Activated naive CD8-positive, alpha-beta T cell treated with anti-CD3 and anti-CD28 coated beads for 36 hours (primary cell): ENCODE results near the gene P2RY13. TPM values are rescaled to one million over a fixed set of nuclear protein-coding genes. Genes with fewer than 3 reads are reported as not detected.

Source experiments
- DNase-seq: peaks from one replicate; pipeline ENCODE4 v3.0.0; 2021
- H3K27ac Mint-ChIP-seq: one replicate; pipeline ENCODE4 v1.8.0; 2022; ENCODE audit warnings: mild to moderate bottlenecking, moderate library complexity, mixed read lengths
- H3K27me3 Mint-ChIP-seq: one replicate; pipeline ENCODE4 v1.8.0; 2022; ENCODE audit warnings: mild to moderate bottlenecking, mixed read lengths
- H3K36me3 Mint-ChIP-seq: one replicate; pipeline ENCODE4 v1.8.0; 2021; ENCODE audit warnings: mild to moderate bottlenecking, mixed read lengths
- H3K4me1 Mint-ChIP-seq: one replicate; pipeline ENCODE4 v1.8.0; 2021; ENCODE audit warnings: mixed read lengths
- H3K4me3 Mint-ChIP-seq: one replicate; pipeline ENCODE4 v1.8.0; 2022; ENCODE audit warnings: mild to moderate bottlenecking, moderate library complexity, mixed read lengths
- H3K9me3 Mint-ChIP-seq: one replicate; pipeline ENCODE4 v1.8.0; 2022; ENCODE audit warnings: mixed read lengths
- total RNA-seq, 2 experiments: library from RNA; stranded (reverse); gene quantifications; one replicate each; pipeline ENCODE4 v1.2.3, GENCODE V29; 2021

P2RY13 gene
- not detected for total RNA-seq

- Mint-ChIP-seq H3K36me3 (no peaks in the 10 kb centered on the region), H3K27me3 (peaks cover 18% of the 10 kb centered on the region), H3K9me3 (no peaks in the 10 kb centered on the region), H3K4me1 (peaks cover 7% of the 10 kb centered on the region), H3K4me3 (peak within 1 kb of the TSS; percentile 11), H3K27ac (no peak within 1 kb of the TSS)
- no peak for DNase-seq
Measured at GRCh38 chr3:151329363-151329762, at the start of gene P2RY13. TSS of gene P2RY13 (minus strand) at chr3:151329549. CDS start at chr3:151329528, 21 bp downstream.

- DNase-seq: no peak
- H3K27me3 Mint-ChIP-seq: no peaks in the 10 kb centered on the region
- H3K9me3 Mint-ChIP-seq: no peaks in the 10 kb centered on the region
- no peaks in the 10 kb centered on the region for H3K36me3 Mint-ChIP-seq
- no peak overlapping the region for H3K27ac Mint-ChIP-seq
- no peaks in the 10 kb centered on the region for H3K4me1 Mint-ChIP-seq
- H3K4me3 Mint-ChIP-seq: no peak overlapping the region
Measured at GRCh38 chr3:151377768-151378385, 48.5 kb upstream of the P2RY13 start.

- no peak overlapping the region for H3K27ac Mint-ChIP-seq
- no peaks in the 10 kb centered on the region for H3K36me3 Mint-ChIP-seq
- H3K27me3 Mint-ChIP-seq: no peaks in the 10 kb centered on the region
- no peak for DNase-seq
- no peaks in the 10 kb centered on the region for H3K4me1 Mint-ChIP-seq
- no peaks in the 10 kb centered on the region for H3K9me3 Mint-ChIP-seq
- no peak overlapping the region for H3K4me3 Mint-ChIP-seq
Measured at GRCh38 chr3:151372063-151372820, 42.9 kb upstream of the P2RY13 start.

- Mint-ChIP-seq H3K4me3 (no peak overlapping the region), H3K36me3 (no peaks in the 10 kb centered on the region), H3K9me3 (no peaks in the 10 kb centered on the region), H3K4me1 (no peaks in the 10 kb centered on the region), H3K27me3 (no peaks in the 10 kb centered on the region), H3K27ac (no peak overlapping the region)
- no peak for DNase-seq
Measured at GRCh38 chr3:151371526-151371925, 42.2 kb upstream of the P2RY13 start.

- no peaks in the 10 kb centered on the region for H3K27me3 Mint-ChIP-seq
Measured at GRCh38 chr3:151367448-151367847, 38.1 kb upstream of the P2RY13 start.

GRCh38 chr3:151366993-151367392 lies 37.6 kb upstream of the P2RY13 start:
- Mint-ChIP-seq H3K27ac (no peak overlapping the region), H3K4me3 (no peak overlapping the region), H3K36me3 (no peaks in the 10 kb centered on the region), H3K9me3 (no peaks in the 10 kb centered on the region), H3K4me1 (no peaks in the 10 kb centered on the region), H3K27me3 (no peaks in the 10 kb centered on the region)
- DNase-seq: no peak

More at GRCh38 chr3:151367448-151367847, 38.1 kb upstream of the P2RY13 start:
- Mint-ChIP-seq H3K9me3 (no peaks in the 10 kb centered on the region), H3K4me3 (no peak overlapping the region), H3K27ac (no peak overlapping the region), H3K36me3 (no peaks in the 10 kb centered on the region), H3K4me1 (no peaks in the 10 kb centered on the region)
- DNase-seq: no peak

GRCh38 chr3:151362751-151363174 lies 33.4 kb upstream of the P2RY13 start:
- Mint-ChIP-seq H3K27me3 (no peaks in the 10 kb centered on the region), H3K27ac (no peak overlapping the region), H3K4me3 (no peak overlapping the region), H3K4me1 (no peaks in the 10 kb centered on the region), H3K9me3 (no peaks in the 10 kb centered on the region), H3K36me3 (no peaks in the 10 kb centered on the region)
- no peak for DNase-seq

GRCh38 chr3:151357463-151357850 lies 28.1 kb upstream of the P2RY13 start:
- Mint-ChIP-seq H3K4me3 (no peak overlapping the region), H3K36me3 (no peaks in the 10 kb centered on the region), H3K27me3 (no peaks in the 10 kb centered on the region), H3K4me1 (no peaks in the 10 kb centered on the region), H3K27ac (no peak overlapping the region), H3K9me3 (no peaks in the 10 kb centered on the region)
- DNase-seq: no peak

- no peak overlapping the region for H3K4me3 Mint-ChIP-seq
- peaks cover 3% of the 10 kb centered on the region for H3K27me3 Mint-ChIP-seq
- no peaks in the 10 kb centered on the region for H3K9me3 Mint-ChIP-seq
- peaks cover 3% of the 10 kb centered on the region for H3K4me1 Mint-ChIP-seq
- no peak overlapping the region for H3K27ac Mint-ChIP-seq
- no peaks in the 10 kb centered on the region for H3K36me3 Mint-ChIP-seq
- no peak for DNase-seq
Measured at GRCh38 chr3:151356794-151357462, 27.6 kb upstream of the P2RY13 start.

- H3K4me3 Mint-ChIP-seq: no peak overlapping the region
- no peak overlapping the region for H3K27ac Mint-ChIP-seq
- DNase-seq: no peak
- peaks cover 16% of the 10 kb centered on the region for H3K27me3 Mint-ChIP-seq
- no peaks in the 10 kb centered on the region for H3K36me3 Mint-ChIP-seq
- peaks cover 6% of the 10 kb centered on the region for H3K4me1 Mint-ChIP-seq
- no peaks in the 10 kb centered on the region for H3K9me3 Mint-ChIP-seq
Measured at GRCh38 chr3:151351648-151352047, 22.3 kb upstream of the P2RY13 start.

GRCh38 chr3:151351219-151351618 lies 21.9 kb upstream of the P2RY13 start:
- H3K4me3 Mint-ChIP-seq: no peak overlapping the region
- peaks cover 6% of the 10 kb centered on the region for H3K4me1 Mint-ChIP-seq
- DNase-seq: no peak
- H3K27me3 Mint-ChIP-seq: peaks cover 18% of the 10 kb centered on the region
- no peak overlapping the region for H3K27ac Mint-ChIP-seq
- H3K9me3 Mint-ChIP-seq: no peaks in the 10 kb centered on the region
- H3K36me3 Mint-ChIP-seq: no peaks in the 10 kb centered on the region

GRCh38 chr3:151350656-151351055 lies 21.3 kb upstream of the P2RY13 start:
- Mint-ChIP-seq H3K4me1 (peaks cover 9% of the 10 kb centered on the region), H3K36me3 (no peaks in the 10 kb centered on the region), H3K4me3 (no peak overlapping the region), H3K27me3 (peaks cover 23% of the 10 kb centered on the region), H3K27ac (no peak overlapping the region), H3K9me3 (no peaks in the 10 kb centered on the region)
- DNase-seq: no peak

- Mint-ChIP-seq H3K4me3 (no peak overlapping the region), H3K9me3 (no peaks in the 10 kb centered on the region), H3K27me3 (peaks cover 35% of the 10 kb centered on the region), H3K4me1 (peaks cover 9% of the 10 kb centered on the region), H3K36me3 (no peaks in the 10 kb centered on the region), H3K27ac (no peak overlapping the region)
- no peak for DNase-seq
Measured at GRCh38 chr3:151347432-151347831, 18.1 kb upstream of the P2RY13 start.

- peaks cover 30% of the 10 kb centered on the region for H3K27me3 Mint-ChIP-seq
- no peak for DNase-seq
- no peaks in the 10 kb centered on the region for H3K36me3 Mint-ChIP-seq
- peaks cover 4% of the 10 kb centered on the region for H3K4me1 Mint-ChIP-seq
- H3K4me3 Mint-ChIP-seq: no peak overlapping the region
- no peaks in the 10 kb centered on the region for H3K9me3 Mint-ChIP-seq
- H3K27ac Mint-ChIP-seq: no peak overlapping the region
Measured at GRCh38 chr3:151346292-151346691, 16.9 kb upstream of the P2RY13 start.

GRCh38 chr3:151345859-151346258 lies 16.5 kb upstream of the P2RY13 start:
- Mint-ChIP-seq H3K9me3 (no peaks in the 10 kb centered on the region), H3K4me3 (no peak overlapping the region), H3K27me3 (peaks cover 30% of the 10 kb centered on the region), H3K36me3 (no peaks in the 10 kb centered on the region), H3K27ac (no peak overlapping the region), H3K4me1 (peaks cover 4% of the 10 kb centered on the region)
- DNase-seq: no peak
